Measurements from ENCODE around the gene PRR11.

PRR11 gene

GRCh38 chr17:59185997-59186396 lies 30.5 kb downstream of the PRR11 start:
- no peak overlapping the region for H3K27ac ChIP-seq (ENCODE audit: low read depth, low read length)
- H3K36me3 ChIP-seq (ENCODE audit: low read length) = peaks cover 22% of the 10 kb centered on the region; the same call in 1 of the 2 replicates
- H3K9ac ChIP-seq (ENCODE audit: low read length) = no peak overlapping the region
- no peaks in the 10 kb centered on the region for H3K79me2 ChIP-seq (ENCODE audit: insufficient read depth, low read length)
- H3K4me3 ChIP-seq (ENCODE audit: insufficient read depth, low read length, poor library complexity, severe bottlenecking) = no peak overlapping the region
- no peaks in the 10 kb centered on the region for H4K20me1 ChIP-seq (ENCODE audit: low read depth, low read length)
- H3K9me3 ChIP-seq (ENCODE audit: insufficient read depth, low read length) = no peaks in the 10 kb centered on the region
- H3K9me2 ChIP-seq (replicated peaks; ENCODE audit: insufficient read depth, low read length) = no peaks in the 10 kb centered on the region
- H3K4me2 ChIP-seq (ENCODE audit: low read depth, low read length, poor library complexity, severe bottlenecking) = no peak overlapping the region
- H3K27me3 ChIP-seq (ENCODE audit: low read length) = no peaks in the 10 kb centered on the region
- H2AFZ ChIP-seq (ENCODE audit: low read depth, low read length, severe bottlenecking) = no peak overlapping the region
- TF ChIP-seq EZH2phosphoT487 (conservative IDR thresholded peaks at IDR 0.05; ENCODE audit: low read length) (no peak), CTCF (IDR thresholded peaks at IDR 0.05; ENCODE audit: insufficient read depth, low read length, poor library complexity, severe bottlenecking) (no peak)
- H3F3A ChIP-seq (ENCODE audit: insufficient read depth) = 0 out of 2 replicates have a peak, but pooled peaks cover 4% of the 10 kb centered on the region

DNA sequence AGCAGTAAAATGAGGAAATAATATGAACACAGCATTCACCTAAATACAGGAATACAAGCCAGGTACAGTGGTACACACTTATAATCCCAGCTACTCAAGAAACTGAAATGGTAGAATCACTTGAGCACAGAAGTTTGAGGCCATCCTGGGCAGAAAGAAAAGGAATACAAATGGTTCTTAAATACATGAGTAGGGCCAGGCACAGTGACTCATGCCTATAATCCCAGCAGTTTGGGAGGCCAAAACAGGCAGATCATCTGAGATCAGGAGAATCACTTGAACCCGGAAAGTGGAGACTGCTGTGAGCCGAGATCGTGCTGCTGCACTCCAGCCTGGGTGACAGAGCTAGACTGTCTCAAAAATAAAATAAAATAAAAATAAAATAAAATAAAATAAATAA lies 31.3 kb downstream of the PRR11 start:
- Histone ChIP-seq H3K9me2 (replicated peaks; ENCODE audit: insufficient read depth, low read length) (no peaks in the 10 kb centered on the region), H3K36me3 (ENCODE audit: low read length) (peaks cover 22% of the 10 kb centered on the region; the same call in 1 of the 2 replicates), H3K4me2 (ENCODE audit: low read depth, low read length, poor library complexity, severe bottlenecking) (no peak overlapping the region), H3K79me2 (ENCODE audit: insufficient read depth, low read length) (no peaks in the 10 kb centered on the region), H4K20me1 (ENCODE audit: low read depth, low read length) (no peaks in the 10 kb centered on the region), H2AFZ (ENCODE audit: low read depth, low read length, severe bottlenecking) (no peak overlapping the region), H3K27me3 (ENCODE audit: low read length) (no peaks in the 10 kb centered on the region), H3K4me3 (ENCODE audit: insufficient read depth, low read length, poor library complexity, severe bottlenecking) (no peak overlapping the region), H3K9ac (ENCODE audit: low read length) (no peak overlapping the region), H3F3A (ENCODE audit: insufficient read depth) (0 out of 2 replicates have a peak, but pooled peaks cover 4% of the 10 kb centered on the region), H3K27ac (ENCODE audit: low read depth, low read length) (no peak overlapping the region), H3K9me3 (ENCODE audit: insufficient read depth, low read length) (no peaks in the 10 kb centered on the region)
- TF ChIP-seq CTCF (IDR thresholded peaks at IDR 0.05; ENCODE audit: insufficient read depth, low read length, poor library complexity, severe bottlenecking) (no peak), EZH2phosphoT487 (conservative IDR thresholded peaks at IDR 0.05; ENCODE audit: low read length) (no peak)

- Histone ChIP-seq H3K4me2 (ENCODE audit: low read depth, low read length, poor library complexity, severe bottlenecking) (no peak overlapping the region), H3F3A (ENCODE audit: insufficient read depth) (peaks cover 12% of the 10 kb centered on the region; the same call in 1 of the 2 replicates), H3K9me3 (ENCODE audit: insufficient read depth, low read length) (no peaks in the 10 kb centered on the region), H2AFZ (ENCODE audit: low read depth, low read length, severe bottlenecking) (no peak overlapping the region), H3K9ac (ENCODE audit: low read length) (no peak overlapping the region), H3K27ac (ENCODE audit: low read depth, low read length) (no peak overlapping the region), H3K79me2 (ENCODE audit: insufficient read depth, low read length) (no peaks in the 10 kb centered on the region), H3K4me3 (ENCODE audit: insufficient read depth, low read length, poor library complexity, severe bottlenecking) (no peak overlapping the region), H4K20me1 (ENCODE audit: low read depth, low read length) (no peaks in the 10 kb centered on the region), H3K27me3 (ENCODE audit: low read length) (no peaks in the 10 kb centered on the region), H3K9me2 (replicated peaks; ENCODE audit: insufficient read depth, low read length) (no peaks in the 10 kb centered on the region), H3K36me3 (ENCODE audit: low read length) (peaks cover 34% of the 10 kb centered on the region)
- no peak for TF ChIP-seq EZH2phosphoT487 (conservative IDR thresholded peaks at IDR 0.05; ENCODE audit: low read length)
- TF ChIP-seq CTCF (IDR thresholded peaks at IDR 0.05; ENCODE audit: insufficient read depth, low read length, poor library complexity, severe bottlenecking) = no peak
These were observed 35.3 kb downstream of the PRR11 start for GRCh38 chr17:59190806-59191205.
